Heart left ventricle (tissue), 13 donors: ENCODE data around the gene APOBEC2.

Experiments used
- POLR2A ChIP-seq, 2 donors: fragments of 450-650 bp; IDR thresholded peaks; one replicate each; pipeline ENCODE4 v1.6.1; 2017; ENCODE audit warnings: antibody characterized with exemption in 2 of 2, mild to moderate bottlenecking in 2 of 2, moderate library complexity in 2 of 2
- TF ChIP-seq, protein P1 (sequence below), 12 donors: fragments of 200-600 bp; sonication (generic) in 4 of 12; IDR thresholded peaks; one replicate each; pipeline versions ENCODE4 v1.5.0 to v1.8.0; 2018 to 2022; ENCODE audit warnings: antibody characterized with exemption in 12 of 12, mild to moderate bottlenecking in 5 of 12
- donor health status: ischemic (EF 13 %, LVEDD 7.1; RV severe dilation, severe dysfunction).
- donor health status: DM: no; HTN: yes; CAD: no.
- donor health status: DM: no; HTN: no; CAD: no.
- donor health status: ischemic (EF 25% LVEDD 6.9; RV normal size, moderate dysfunction).
- donor health status: ischemic (EF 25% LVEDD 5.7; RV mildly dilated, moderate dysfunction).
- donor health status: ischemic (EF 35%, LVEDD 5.7; RV mildly dilated, moderate dysfunction).
- donor health status: nonischemic (EF 11% LVEDD 7.7; RV severe dilation, severe dysfunction).
- donor health status: DM: yes; HTN: yes; CAD: no.
- donor health status: PGD.
- donor health status: ischemic (EF 29% LVEDD 5.4; RV normal size, mild dysfunction).
- donor health status: nonischemic (EF 23%, LVEDD 6.1; RV moderate dilation, normal function).

GRCh38 chr6:41100871-41101287, 47.9 kb downstream of the APOBEC2 start:
- TF ChIP-seq, protein P1, sequence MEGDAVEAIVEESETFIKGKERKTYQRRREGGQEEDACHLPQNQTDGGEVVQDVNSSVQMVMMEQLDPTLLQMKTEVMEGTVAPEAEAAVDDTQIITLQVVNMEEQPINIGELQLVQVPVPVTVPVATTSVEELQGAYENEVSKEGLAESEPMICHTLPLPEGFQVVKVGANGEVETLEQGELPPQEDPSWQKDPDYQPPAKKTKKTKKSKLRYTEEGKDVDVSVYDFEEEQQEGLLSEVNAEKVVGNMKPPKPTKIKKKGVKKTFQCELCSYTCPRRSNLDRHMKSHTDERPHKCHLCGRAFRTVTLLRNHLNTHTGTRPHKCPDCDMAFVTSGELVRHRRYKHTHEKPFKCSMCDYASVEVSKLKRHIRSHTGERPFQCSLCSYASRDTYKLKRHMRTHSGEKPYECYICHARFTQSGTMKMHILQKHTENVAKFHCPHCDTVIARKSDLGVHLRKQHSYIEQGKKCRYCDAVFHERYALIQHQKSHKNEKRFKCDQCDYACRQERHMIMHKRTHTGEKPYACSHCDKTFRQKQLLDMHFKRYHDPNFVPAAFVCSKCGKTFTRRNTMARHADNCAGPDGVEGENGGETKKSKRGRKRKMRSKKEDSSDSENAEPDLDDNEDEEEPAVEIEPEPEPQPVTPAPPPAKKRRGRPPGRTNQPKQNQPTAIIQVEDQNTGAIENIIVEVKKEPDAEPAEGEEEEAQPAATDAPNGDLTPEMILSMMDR (IDR thresholded peaks at IDR 0.05) = peak in 1 of 12 donors; percentile 12
- TF ChIP-seq POLR2A (IDR thresholded peaks at IDR 0.05) = no peak
